ENCODE results near the gene COL6A2. TPM values are rescaled to one million over a fixed set of nuclear protein-coding genes. Genes with fewer than 3 reads are reported as not detected.

Gene COL6A2
- total RNA-seq = 100 to 1,000 TPM; 190 to 466 TPM
- 100 to 1,000 TPM in 1 of 2 donors, 10 to 100 TPM in 1; 88.8 to 179 TPM for polyA plus RNA-seq (ENCODE audit: insufficient read length in 2 of 2)
- long read RNA-seq, donor 1, transcript COL6A2-201 (28 exons, 3,461 nt) = major isoform, 8 of 45 reads
- long read RNA-seq, donor 1, partial matches to known transcripts = 37 of 45 reads
- long read RNA-seq, donor 1, other reads (novel, unspliced or antisense) = 0 of 45 reads
- long read RNA-seq, donor 2, partial matches to known transcripts = 0 of 1 reads
- long read RNA-seq, donor 2, other reads (novel, unspliced or antisense) = 0 of 1 reads
- long read RNA-seq, donor 3, partial matches to known transcripts = 0 of 3 reads
- long read RNA-seq, donor 3, other reads (novel, unspliced or antisense) = 0 of 3 reads
- long read RNA-seq, donor 4, transcript COL6A2-201 (28 exons, 3,461 nt) = major isoform, 13 of 113 reads
- long read RNA-seq, donor 4, partial matches to known transcripts = 87 of 113 reads
- long read RNA-seq, donor 4, other reads (novel, unspliced or antisense) = 10 of 113 reads

- H3K4me1 ChIP-seq (ENCODE audit: control insufficient read depth, insufficient read depth, low read length) = peaks cover 7% of the 10 kb centered on the region
- WGBS (ENCODE audit: insufficient coverage) = 8% methylated on average over 77 of the region's 83 CpGs
- H3K9me3 ChIP-seq (ENCODE audit: control insufficient read depth, insufficient read depth, low read length) = no peaks in the 10 kb centered on the region
- DNase-seq (ENCODE audit: low read depth in 4 of 6, low spot score in 6 of 6) = peak in 2 of 6 donors; percentile 2 to 67
- no peaks in the 10 kb centered on the region for H3K36me3 ChIP-seq (ENCODE audit: control insufficient read depth, insufficient read depth, low read length)
- no peak within 1 kb of the TSS for H3K27ac ChIP-seq (ENCODE audit: low read depth, low read length)
- peak within 1 kb of the TSS; percentile 33 for H3K4me3 ChIP-seq (ENCODE audit: low read depth, low read length)
- H3K27me3 ChIP-seq (ENCODE audit: control insufficient read depth, insufficient read depth, low read length) = peaks cover 26% of the 10 kb centered on the region
These were observed at the start of gene COL6A2 for GRCh38 chr21:46097336-46098293. TSS of gene COL6A2 (plus strand) at chr21:46098112.

- 54% methylated on average over 17 of the region's 27 CpGs for WGBS (ENCODE audit: insufficient coverage)
These were observed 48.7 kb upstream of the COL6A2 start for GRCh38 chr21:46048926-46049889.

GRCh38 chr21:46049890-46050667, 47.8 kb upstream of the COL6A2 start:
- H3K4me3 ChIP-seq (ENCODE audit: low read depth, low read length) = no peak overlapping the region
- no peak for DNase-seq (ENCODE audit: low read depth in 4 of 6, low spot score in 6 of 6)
- H3K4me1 ChIP-seq (ENCODE audit: control insufficient read depth, insufficient read depth, low read length) = peaks cover 18% of the 10 kb centered on the region
- H3K36me3 ChIP-seq (ENCODE audit: control insufficient read depth, insufficient read depth, low read length) = no peaks in the 10 kb centered on the region
- no peaks in the 10 kb centered on the region for H3K9me3 ChIP-seq (ENCODE audit: control insufficient read depth, insufficient read depth, low read length)
- peak overlapping the region; percentile 89 for H3K27ac ChIP-seq (ENCODE audit: low read depth, low read length)
- H3K27me3 ChIP-seq (ENCODE audit: control insufficient read depth, insufficient read depth, low read length) = no peaks in the 10 kb centered on the region
- 89% methylated on average over 33 of the region's 33 CpGs for WGBS (ENCODE audit: insufficient coverage)

More at GRCh38 chr21:46048926-46049889, 48.7 kb upstream of the COL6A2 start:
- H3K9me3 ChIP-seq (ENCODE audit: control insufficient read depth, insufficient read depth, low read length) = no peaks in the 10 kb centered on the region
- H3K27ac ChIP-seq (ENCODE audit: low read depth, low read length) = peak overlapping the region; percentile 89
- DNase-seq (ENCODE audit: low read depth in 4 of 6, low spot score in 6 of 6) = peak in 2 of 6 donors; percentile 10 to 72
- no peaks in the 10 kb centered on the region for H3K36me3 ChIP-seq (ENCODE audit: control insufficient read depth, insufficient read depth, low read length)
- H3K4me3 ChIP-seq (ENCODE audit: low read depth, low read length) = no peak overlapping the region
- H3K4me1 ChIP-seq (ENCODE audit: control insufficient read depth, insufficient read depth, low read length) = peaks cover 18% of the 10 kb centered on the region
- no peaks in the 10 kb centered on the region for H3K27me3 ChIP-seq (ENCODE audit: control insufficient read depth, insufficient read depth, low read length)

DNA sequence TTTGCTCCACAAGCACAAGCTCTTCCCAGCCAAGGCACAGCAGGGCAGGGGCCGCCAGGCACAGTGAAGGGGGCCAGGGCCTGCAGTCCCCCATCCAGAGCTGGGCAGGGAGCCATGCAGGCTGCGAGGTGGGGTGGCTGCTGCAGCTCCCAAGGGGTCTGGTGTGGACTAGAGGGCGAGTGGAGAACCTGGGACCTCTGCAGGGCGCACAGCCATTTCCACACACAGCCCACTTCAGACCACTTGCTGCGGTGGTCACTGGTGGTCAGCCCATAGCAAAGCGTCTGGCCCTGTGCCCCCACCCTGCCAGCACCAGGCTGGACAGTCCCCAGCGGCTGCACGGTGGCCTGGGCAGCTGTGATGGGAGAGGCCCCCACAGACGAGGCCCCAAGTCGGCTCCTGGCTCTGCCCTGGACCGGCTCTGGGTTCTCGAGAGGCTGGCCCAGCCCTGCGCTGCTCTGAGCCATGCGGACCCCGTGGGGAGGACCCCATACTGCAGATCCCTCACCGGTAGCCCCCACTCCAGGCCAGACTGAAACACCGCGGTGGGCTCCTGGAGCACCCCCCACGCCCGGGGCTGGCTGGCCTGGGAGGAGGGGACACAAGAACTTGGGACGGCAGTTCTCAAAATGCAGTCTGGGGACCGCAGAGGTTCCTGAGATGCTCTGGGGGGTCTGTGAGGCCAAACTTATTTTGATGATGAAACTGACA, 47.1 kb upstream of the COL6A2 start:
- H3K36me3 ChIP-seq (ENCODE audit: control insufficient read depth, insufficient read depth, low read length) = no peaks in the 10 kb centered on the region
- peaks cover 23% of the 10 kb centered on the region for H3K4me1 ChIP-seq (ENCODE audit: control insufficient read depth, insufficient read depth, low read length)
- H3K4me3 ChIP-seq (ENCODE audit: low read depth, low read length) = no peak overlapping the region
- no peak for DNase-seq (ENCODE audit: low read depth in 4 of 6, low spot score in 6 of 6)
- no peaks in the 10 kb centered on the region for H3K27me3 ChIP-seq (ENCODE audit: control insufficient read depth, insufficient read depth, low read length)
- 87% methylated on average over 22 of the region's 22 CpGs for WGBS (ENCODE audit: insufficient coverage)
- no peaks in the 10 kb centered on the region for H3K9me3 ChIP-seq (ENCODE audit: control insufficient read depth, insufficient read depth, low read length)
- no peak overlapping the region for H3K27ac ChIP-seq (ENCODE audit: low read depth, low read length)

- Histone ChIP-seq H3K36me3 (ENCODE audit: control insufficient read depth, insufficient read depth, low read length) (no peaks in the 10 kb centered on the region), H3K4me1 (ENCODE audit: control insufficient read depth, insufficient read depth, low read length) (peaks cover 28% of the 10 kb centered on the region), H3K27me3 (ENCODE audit: control insufficient read depth, insufficient read depth, low read length) (no peaks in the 10 kb centered on the region), H3K4me3 (ENCODE audit: low read depth, low read length) (no peak overlapping the region), H3K27ac (ENCODE audit: low read depth, low read length) (no peak overlapping the region), H3K9me3 (ENCODE audit: control insufficient read depth, insufficient read depth, low read length) (no peaks in the 10 kb centered on the region)
- 74% methylated on average over 10 of the region's 16 CpGs for WGBS (ENCODE audit: insufficient coverage)
- no peak for DNase-seq (ENCODE audit: low read depth in 4 of 6, low spot score in 6 of 6)
These were observed 46.5 kb upstream of the COL6A2 start for GRCh38 chr21:46051379-46051770.

DNA sequence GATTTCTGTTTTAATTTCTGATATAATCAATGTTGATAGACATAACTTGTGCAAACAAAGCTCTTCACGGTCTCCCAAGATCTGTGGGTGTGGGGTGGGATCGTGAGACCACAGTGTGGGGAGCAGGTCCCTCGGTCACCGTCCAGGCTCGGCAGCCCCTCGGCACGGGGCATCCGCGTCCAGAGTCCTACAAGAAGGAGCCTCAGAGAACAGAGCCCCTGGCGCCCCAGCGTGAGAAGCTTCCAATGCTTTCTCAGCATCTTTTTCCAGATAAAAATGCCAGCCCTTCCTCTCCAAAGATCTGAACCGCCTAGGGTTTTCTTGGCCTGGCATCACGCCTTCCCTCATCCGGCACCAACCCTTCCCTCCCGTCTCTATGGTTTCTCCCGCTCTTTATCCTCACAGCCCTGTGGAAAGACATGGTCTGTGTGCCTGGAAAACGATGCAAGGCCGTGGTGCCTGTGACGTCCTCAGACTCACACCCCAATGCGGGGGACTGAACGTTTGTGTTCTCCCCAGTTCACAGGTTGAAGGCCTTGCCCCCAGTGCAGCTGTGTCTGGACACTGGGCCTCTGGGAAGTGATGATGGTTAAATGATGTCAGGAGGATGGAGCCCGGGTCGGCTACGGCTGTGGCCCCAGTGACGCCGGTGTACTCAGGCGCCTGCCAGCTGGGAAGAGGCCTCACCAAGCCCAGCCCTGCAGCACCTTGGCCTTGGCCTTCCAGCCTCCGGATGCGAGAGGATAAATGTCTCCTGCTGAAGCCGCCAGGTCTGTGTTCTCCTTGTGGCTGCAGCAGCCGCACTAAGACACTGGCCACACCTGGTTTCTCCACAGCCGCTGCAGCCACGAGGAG, 45.9 kb upstream of the COL6A2 start:
- DNase-seq (ENCODE audit: low read depth in 4 of 6, low spot score in 6 of 6) = no peak
- peaks cover 2% of the 10 kb centered on the region for H3K27me3 ChIP-seq (ENCODE audit: control insufficient read depth, insufficient read depth, low read length)
- no peaks in the 10 kb centered on the region for H3K36me3 ChIP-seq (ENCODE audit: control insufficient read depth, insufficient read depth, low read length)
- H3K9me3 ChIP-seq (ENCODE audit: control insufficient read depth, insufficient read depth, low read length) = no peaks in the 10 kb centered on the region
- WGBS (ENCODE audit: insufficient coverage) = 92% methylated on average over 33 of the region's 33 CpGs
- H3K4me3 ChIP-seq (ENCODE audit: low read depth, low read length) = no peak overlapping the region
- H3K27ac ChIP-seq (ENCODE audit: low read depth, low read length) = no peak overlapping the region
- H3K4me1 ChIP-seq (ENCODE audit: control insufficient read depth, insufficient read depth, low read length) = peaks cover 35% of the 10 kb centered on the region

DNA sequence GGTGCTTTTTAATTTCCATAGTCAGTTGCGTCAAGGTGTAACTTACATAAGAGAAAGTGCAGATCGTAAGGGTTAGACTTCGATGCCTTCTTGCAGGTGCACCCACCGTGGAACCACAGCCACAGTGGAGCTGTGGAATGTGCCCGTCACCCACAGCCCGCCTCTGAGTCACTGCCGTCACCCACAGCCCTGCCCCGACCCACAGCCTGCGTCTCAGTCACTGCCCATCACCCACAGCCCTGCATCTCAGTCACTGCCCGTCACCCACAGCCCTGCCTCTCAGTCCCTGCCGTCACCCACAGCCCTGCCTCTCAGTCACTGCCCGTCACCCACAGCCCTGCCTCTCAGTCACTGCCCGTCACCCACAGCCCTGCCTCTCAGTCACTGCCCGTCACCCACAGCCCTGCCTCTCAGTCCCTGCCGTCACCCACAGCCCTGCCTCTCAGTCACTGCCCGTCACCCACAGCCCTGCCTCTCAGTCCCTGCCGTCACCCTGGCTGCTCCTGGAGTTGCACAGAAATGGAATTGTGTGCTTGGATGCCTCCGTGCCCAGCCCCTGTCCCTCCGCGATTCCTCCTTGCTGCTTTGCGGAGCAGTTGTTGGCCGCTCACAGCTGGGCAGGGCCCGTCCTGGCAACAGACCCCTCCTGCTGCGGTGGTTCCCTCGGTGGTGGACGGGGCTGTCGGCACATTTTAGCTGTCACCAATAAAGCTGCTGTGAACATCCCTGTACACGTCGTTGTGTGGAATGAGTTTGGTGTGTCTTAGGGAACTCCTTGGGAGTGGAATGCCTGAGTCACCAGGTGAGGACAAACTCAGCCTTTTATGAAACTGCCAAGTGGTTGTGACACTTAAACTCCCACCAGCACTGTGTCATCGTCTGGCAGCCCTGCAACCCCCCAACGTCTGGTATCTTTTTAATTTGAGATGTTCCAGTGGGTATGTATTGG, 44.9 kb upstream of the COL6A2 start:
- DNase-seq (ENCODE audit: low read depth in 4 of 6, low spot score in 6 of 6) = no peak
- Histone ChIP-seq H3K36me3 (ENCODE audit: control insufficient read depth, insufficient read depth, low read length) (no peaks in the 10 kb centered on the region), H3K27ac (ENCODE audit: low read depth, low read length) (no peak overlapping the region), H3K4me3 (ENCODE audit: low read depth, low read length) (no peak overlapping the region), H3K4me1 (ENCODE audit: control insufficient read depth, insufficient read depth, low read length) (peaks cover 37% of the 10 kb centered on the region), H3K9me3 (ENCODE audit: control insufficient read depth, insufficient read depth, low read length) (no peaks in the 10 kb centered on the region), H3K27me3 (ENCODE audit: control insufficient read depth, insufficient read depth, low read length) (peaks cover 3% of the 10 kb centered on the region)
- 63% methylated on average over 28 of the region's 31 CpGs for WGBS (ENCODE audit: insufficient coverage)

All from spinal cord (tissue), 10 donors.